T-helper 1 cell treated with Interleukin-12 subunit alpha and Interleukin-12 subunit beta and Interleukin-4 antibody, amounts not matched to agents 30 ng/mL and 1 ng/mL, for 36 hours (primary cell): ENCODE results near the gene MBP. TPM values are rescaled to one million over a fixed set of nuclear protein-coding genes. Genes with fewer than 3 reads are reported as not detected.

Experiments
- intact Hi-C: fragments of 100-400 bp; cut with micrococcal nuclease; formaldehyde crosslinking; loops from one replicate; pipeline ENCODE4 v1.15.1; 2024
- total RNA-seq: library from RNA; stranded (reverse); gene quantifications from 2 replicates; pipeline ENCODE4 v1.2.3, GENCODE V29; 2022

MBP gene
- total RNA-seq, 1 donor from 2014 or later: 92.0 TPM

DNA sequence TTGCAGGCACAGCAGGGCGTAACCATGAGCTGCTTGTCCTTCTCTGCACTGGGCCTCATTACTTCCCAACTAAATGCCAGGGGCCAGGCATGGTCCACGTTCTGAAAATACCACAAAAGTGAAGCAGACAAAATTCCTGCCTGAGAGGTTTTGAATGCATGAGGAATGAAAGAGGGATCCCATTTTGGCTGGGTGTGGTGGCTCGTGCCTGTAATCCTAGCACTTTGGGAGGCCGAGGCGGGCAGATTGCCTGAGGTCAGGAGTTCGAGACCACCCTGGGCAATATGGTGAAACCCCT lies 139.5 kb downstream of the MBP start:
- intact Hi-C loops: no loop called here

DNA sequence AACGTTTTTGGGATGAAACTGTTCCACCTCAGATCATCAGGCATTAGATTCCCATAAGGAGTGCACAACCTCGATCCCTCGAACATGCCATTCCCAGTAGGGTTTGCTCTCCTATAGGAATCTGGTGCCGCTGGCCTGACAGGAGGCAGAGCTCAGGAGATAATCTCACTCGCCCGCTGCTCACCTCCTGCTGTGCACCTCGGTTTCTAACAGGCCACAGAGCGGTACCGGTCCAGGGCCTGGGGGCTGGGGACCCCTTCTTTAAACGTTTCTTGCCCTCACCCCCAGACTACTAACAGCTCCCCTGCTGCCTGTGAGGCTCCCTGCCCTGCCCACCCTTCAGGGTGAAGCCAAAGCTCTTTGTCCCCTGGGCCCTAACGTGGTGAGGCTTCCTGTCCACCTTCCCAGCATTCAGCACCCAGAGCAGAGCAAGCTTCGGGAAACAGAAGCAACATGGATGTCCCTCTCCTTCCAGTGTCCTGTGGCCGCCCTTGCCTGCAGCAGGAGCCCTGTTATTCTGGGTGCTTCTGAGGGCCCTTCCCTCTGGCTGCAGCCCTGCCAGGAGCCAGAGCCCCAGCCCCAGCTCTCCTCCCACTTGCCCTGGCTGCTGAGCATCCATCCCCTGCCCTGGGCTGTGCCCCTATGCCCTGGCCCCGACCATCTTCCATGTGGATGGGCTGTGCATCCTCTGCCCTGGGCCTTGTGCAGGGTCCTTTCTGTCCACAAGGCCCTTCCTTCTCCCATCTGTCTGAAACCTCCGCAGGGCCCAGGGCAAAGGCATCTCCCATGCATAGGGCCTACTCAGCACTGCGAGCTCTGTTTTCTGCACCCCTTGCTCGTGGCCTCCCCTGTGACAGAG lies 140.1 kb downstream of the MBP start:
- intact Hi-C loops: no loop called here

DNA sequence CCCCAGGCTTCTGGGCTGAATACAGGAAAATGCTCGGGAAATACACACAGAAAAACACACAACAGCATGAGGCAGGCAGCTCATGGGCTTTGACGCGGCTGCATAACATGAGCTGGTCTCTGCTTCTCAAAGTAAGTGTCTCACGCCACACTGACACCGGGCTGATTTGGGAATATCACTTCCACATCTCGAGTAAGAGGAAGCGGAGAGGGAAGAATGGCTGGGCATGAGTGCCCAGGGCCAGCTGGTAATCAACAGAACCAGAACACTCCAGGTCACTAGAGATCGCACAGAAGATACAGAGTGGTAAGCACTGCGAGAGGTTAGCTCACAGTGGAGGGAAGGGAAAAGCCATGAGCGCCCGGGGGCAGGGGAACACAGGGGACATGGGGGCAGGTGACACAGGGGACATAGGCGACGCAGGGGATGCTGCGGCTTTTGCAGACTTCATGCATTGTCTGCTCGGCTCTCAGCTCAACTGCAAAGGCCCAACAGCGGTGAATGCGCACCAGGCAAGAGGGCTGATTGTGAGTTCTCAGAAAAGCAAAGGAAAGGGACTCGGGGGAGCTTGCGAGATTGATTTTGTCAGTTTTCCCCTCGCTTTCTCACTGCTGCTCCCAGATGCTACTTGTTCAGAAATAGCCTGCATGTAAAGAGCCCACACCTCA lies 141.4 kb downstream of the MBP start:
- intact Hi-C loops: loop anchor here (1.0 kb wide), 1 partner anchor 9 kb away; no protein-coding TSS in a partner anchor

DNA sequence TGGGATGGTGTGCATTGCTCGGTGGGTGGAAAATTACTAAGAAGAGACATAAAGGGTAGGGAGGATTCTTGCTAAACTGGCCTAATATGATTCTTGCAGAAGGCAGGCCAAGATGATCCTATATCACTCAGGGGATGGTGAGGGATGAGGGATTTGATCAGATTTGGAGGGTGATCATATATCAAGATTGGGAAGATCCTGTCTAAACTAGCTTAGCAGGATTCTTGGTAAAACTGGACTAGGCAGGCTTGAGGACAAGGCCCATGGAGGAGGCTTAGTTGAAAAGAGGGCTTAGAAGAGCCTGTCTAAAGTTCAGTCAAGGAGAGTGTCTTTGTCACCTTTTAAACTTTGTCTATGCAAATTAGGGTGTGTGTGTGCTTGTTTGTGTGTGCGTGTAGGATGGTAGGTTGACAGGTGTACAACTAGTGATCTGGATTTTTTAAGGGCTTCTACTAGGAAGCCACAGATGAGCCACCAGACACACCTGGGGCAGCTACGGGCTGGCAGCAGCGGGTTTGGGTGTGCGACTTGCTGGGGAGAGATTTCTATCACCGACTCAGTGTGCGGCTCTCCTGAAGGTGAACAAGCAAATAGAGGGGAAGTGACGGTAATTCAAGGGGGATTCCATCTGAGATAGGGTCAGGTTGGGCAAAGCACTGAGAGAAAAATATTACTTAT lies 142.1 kb downstream of the MBP start:
- intact Hi-C loops: loop anchor here (1.0 kb wide), 1 partner anchor 10 kb away; no protein-coding TSS in a partner anchor

DNA sequence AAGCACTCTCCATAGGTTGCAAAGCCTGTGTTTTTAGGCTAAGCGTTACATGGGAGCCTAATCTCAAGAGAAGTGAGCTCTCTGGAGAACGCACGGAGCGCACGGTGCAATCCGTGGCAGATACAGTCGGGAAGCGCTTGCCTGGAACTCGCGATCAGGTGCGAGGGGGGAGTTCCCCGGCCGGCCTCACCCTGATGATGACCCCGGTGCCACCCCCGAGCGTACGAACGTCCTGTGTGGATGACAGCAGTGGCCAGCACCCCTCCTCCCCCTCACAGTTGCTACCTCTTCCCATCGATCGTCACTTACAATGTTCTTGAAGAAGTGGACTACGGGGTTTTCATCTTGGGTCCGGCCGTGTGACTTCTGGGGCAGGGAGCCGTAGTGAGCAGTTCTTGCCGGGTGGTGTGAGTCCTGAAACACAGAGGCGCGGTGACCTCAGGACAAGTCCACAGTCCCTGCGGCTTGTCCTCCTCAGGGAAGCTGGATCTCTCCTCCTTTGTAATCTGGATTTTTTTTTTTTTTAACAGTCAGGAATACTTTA lies 142.9 kb downstream of the MBP start:
- intact Hi-C loops: no loop called here

DNA sequence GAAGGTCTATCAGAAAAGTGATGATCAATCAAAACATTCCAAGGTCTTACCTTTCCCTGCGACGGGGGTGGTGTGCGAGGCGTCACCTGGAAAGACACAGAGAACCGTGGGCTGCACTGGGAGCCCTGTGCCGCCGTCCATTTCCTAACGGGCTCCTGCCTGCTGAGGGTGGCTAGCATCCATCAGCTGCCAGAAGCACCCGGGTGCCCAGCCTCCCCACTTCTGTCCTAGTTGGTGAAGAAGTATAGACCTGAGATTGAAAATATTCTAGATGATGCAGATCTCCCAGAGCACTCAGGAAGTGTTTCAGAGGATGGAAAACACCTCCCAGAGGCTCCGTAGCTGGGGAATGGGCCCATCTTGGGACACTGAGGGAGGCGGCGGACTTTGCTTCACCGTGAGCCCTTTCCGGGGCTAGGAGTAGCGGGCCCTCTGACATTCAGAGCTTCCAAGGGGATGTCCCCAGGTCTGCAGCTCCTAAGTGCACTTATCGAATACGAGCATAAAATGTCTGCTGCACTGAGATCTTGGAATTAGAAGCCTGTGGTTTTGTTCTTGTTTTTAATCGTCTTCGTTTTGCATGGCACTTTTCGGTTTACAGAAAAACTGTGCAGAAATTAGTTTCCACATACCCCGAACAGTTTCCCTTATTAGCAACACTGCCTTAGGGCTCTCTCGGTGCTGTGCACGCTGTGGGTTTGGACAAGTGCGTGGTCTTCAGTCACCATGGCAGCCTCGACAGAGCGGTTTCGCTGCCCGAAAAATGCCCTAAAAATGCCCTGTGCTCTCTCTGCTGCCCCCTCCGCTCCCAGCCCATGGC lies 143.5 kb downstream of the MBP start:
- intact Hi-C loops: no loop called here

DNA sequence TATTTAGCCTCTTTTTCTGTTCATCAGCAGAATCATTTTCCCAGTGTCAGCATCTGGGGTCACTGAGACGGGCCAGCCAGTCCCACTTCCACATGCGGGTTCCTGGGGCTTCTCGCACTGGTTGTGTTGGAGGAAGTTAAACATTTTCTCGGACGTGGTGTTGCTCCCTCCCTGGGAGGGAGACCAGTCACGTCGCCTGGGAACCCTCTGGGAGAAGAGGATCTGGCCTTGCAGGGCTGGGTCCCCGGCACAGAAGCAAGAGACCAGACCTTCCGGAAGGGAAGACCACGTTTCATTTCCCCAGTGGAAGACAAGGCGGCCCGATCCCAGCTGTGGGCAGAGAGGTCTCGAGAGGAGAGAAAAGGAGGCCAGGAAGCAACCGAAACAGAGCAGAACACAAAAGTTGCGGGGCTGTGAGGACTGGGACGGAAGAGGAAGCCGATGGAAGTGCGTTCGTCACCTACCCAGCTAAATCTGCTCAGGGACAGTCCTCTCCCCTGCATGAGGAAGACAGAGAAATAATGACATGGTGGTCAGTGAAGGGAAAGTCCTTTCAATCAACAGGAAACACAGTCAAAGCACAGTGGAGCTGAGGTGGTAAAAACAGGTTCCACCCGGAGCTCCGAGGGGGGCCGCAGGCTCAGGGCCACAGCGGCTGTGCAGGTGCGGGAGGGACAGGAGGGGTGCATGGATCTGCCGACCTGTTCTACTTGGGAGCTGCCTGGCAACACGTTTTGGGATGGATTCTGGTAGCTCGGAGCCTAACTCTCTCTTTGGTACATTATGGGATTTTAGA lies 144.4 kb downstream of the MBP start:
- intact Hi-C loops: no loop called here

DNA sequence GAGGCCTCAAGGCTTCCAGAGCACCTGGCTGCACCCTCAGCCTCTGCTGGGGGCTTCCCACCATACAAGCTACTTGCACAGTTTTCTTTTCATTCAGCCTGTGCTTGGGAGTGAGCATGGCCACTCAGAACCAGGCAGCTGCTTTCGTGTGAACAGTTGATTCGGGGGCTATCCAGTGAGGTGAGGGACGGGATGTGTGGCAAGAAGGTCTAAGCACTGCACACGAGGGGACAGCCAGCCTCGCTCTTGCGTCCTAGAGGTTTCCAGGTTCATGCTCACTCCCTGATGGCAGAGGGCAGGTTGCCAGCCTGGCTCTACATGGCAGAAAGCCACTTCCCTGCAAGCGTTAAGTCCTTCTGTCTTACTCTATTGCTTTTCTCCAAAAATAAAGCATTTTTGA lies 146.2 kb downstream of the MBP start:
- intact Hi-C loops: no loop called here

DNA sequence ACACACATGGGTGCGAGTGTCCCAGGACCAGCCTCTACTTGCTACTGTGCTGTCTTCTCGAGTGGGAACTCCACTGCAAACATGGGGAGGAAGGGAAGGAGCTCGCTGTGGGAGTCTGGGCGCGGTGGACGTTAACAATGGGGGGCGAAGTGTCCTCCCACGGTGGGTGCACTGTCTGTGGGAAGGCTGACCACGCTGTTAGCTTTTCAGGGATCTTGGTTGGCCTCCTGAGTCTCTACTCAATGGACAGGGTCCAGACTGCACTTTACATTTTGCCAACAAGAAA lies 146.7 kb downstream of the MBP start:
- intact Hi-C loops: no loop called here

DNA sequence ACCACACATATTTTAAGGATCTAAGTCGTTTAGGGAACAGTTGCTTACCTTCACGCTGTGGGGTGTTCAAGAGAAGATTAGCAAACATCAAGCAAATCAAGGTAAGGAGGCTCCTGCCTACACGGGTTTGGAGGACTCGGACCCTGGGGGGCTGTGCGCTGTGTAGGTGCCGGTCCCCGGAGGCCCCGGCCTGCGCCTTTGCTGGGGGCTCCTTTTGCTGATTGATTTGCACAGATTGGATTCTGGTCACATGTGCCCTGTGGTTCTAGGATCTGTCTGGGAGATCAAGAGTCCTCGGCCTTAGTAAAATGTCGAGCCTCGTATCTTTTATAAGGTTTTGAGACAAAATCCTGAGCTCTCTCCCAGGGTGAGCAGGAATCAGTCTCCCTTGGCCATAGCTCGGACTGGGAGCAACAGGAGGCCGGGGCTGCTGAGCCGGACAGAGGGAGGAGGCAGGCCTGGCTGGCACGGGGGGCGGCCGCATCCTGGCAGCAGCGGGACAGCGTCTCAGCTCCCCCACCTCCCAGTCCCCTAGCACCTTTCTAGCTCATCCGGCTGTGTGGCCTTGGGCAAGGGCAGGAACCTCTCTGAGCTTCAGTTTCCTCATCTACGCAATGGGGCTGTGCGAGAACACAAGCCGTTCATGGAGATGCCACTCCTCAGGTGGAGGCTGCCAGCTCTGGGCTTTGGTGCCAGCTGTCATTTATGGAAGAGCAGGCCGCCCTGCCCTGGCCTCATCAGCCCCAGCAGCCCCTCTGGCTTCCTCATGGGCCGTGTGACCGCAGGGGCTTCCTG lies 147.2 kb downstream of the MBP start:
- intact Hi-C loops: no loop called here

DNA sequence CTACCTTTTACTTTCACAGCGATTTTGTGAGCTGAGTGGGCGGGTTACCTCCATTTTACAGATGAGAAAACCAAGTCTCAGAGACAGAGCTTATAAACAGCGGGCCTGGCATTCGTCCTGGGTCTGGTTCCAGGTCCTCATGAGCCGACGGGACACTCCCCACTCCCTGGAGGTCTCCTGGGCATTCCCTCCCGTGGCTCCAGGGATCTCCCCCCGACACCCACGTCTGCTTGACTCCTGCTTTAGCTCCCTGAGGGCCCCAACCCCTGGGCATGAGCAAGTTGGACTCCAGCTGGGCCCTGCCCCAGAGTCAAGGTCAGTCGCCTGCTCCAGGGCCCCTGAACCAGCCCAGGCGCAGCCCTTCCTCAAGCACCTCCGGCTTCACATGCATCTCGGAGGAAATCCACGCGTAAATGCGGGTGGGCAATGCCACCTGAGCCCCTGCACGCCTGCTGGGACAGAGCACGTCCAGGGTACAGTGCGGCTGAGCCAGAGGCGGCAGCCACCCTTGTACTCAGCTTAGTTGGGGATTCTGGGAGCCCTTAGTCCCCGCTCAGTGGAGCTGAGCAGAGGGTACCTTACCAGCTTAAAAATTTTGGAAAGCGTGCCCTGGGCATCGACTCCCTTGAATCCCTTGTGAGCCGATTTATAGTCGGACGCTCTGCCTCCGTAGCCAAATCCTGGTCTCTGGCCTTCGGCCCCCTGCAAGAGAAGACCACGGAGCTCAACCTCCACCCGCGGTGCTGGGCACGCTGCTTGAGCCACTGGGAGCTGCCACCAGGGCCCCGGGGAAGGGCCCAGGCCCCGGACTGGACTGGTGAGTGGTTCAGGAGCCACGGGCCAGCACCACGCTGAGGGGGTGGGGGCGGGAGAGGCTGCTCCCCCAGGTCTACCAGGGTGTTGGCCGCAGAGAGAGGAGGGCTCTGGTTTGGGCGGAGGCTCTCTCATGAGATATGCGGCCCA lies 148.1 kb downstream of the MBP start:
- intact Hi-C loops: loop anchor here (5.0 kb wide), 2 partner anchors 162 to 668 kb away; partner anchors contain the start of gene ZNF236

DNA sequence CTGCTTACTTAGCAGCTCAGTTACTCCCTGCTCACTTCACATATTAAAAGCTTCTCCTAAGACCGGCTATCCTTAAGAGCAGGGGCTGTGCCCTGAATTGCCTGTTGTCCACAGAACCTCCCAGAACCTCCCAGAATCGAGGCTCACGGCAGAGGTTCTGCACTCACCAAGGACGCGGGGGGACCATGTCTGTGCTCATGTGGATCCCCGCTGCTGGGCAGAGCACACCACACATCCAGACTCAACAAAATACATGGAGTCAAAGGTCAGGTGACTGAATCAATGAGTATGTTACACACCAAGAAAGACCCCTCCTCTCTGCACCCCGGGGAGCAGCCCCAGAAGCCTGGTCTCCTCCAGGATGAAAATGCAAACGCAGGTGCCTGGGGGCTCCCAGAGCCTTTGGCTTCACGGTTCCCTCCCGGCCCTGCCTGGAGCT lies 149.0 kb downstream of the MBP start:
- intact Hi-C loops: loop anchor here (1.0 to 5.0 kb wide), 10 partner anchors 19 to 669 kb away; partner anchors contain the start of gene ZNF236

DNA sequence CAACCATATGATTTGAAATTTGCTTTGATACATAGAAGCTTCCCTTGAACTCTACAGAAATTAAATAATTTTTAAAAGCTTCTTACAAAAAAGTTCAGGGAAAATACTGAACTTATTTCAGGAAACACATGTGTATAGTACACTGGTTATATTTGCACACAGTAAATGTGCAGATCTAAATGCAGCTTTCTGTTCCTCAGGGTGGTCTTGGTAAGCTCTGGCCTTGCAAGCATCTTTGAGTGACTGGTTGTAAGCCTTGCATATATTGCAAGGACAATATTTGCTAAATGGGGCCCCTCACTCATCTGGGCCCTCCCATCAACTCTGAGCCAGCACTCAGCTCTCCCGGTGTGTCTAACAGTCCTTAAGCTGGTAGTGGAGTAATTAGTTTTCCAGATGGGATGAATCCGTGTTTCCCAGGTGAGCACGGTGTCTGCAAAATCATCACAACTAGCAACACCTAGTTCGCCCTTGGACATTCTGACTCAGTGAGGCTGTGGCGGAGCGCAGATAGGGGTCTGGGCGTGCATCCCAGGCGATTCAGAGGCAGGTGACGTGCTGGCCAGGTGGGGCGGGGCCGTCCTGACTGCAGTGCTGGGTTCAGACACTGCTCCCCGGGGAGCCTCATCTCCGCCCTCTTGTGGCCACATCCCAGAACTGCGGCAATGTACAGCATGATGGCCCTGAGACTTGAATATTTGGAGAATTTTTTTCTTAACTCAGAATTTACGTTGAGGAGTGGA lies 149.6 kb downstream of the MBP start:
- intact Hi-C loops: loop anchor here (1.0 to 5.0 kb wide), 10 partner anchors 19 to 669 kb away; partner anchors contain the start of gene ZNF236

DNA sequence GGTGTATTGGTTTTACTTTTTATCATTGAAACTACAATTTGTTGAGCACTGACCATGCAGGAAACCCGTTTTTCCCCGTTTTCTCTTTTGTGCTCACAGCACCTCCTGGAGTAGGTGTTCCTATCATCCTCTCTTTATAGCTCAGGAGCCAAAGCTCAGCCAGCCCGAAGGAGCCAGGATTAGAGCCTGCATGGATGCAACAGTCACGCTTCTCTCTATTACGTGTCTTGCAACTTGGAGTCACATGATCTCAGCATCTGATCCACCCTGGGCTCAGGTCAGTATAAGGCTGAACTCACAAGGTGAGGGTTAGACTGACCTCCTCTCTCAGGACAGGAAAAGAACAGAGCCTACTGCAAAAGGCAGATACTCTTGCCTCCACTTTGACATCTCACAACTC lies 150.5 kb downstream of the MBP start:
- intact Hi-C loops: loop anchor here (2.0 to 5.0 kb wide), 3 partner anchors 51 to 670 kb away; partner anchors contain the start of gene ZNF236

DNA sequence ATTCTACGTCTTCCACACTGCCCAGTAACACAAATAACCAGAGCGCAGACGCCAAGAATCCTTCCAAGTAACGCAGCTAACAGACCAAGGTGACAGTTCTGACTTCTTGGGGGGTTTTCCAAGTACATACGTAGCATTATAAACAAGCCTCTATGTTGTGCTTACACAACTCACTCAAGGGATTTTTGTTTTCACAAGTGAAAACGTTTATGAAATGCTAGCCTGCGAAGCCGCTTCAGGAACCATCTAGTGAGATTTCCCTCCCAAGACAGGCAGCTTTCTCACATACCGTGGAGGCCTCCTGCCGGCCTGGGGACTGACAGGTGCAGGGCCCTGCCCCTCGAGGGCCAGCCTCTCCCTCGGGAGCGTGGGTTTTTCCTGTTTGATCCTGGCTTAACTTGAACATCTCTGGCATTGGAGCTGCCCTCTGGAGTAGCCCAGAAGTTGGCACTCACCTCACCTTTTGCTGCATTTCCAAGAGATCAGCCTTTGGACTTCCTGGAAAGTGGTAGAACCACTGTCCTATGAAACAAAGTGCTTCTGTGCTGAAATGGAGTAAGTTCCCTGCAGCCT lies 151.1 kb downstream of the MBP start:
- intact Hi-C loops: loop anchor here (5.0 kb wide), 2 partner anchors 159 to 671 kb away; partner anchors contain the start of gene ZNF236

DNA sequence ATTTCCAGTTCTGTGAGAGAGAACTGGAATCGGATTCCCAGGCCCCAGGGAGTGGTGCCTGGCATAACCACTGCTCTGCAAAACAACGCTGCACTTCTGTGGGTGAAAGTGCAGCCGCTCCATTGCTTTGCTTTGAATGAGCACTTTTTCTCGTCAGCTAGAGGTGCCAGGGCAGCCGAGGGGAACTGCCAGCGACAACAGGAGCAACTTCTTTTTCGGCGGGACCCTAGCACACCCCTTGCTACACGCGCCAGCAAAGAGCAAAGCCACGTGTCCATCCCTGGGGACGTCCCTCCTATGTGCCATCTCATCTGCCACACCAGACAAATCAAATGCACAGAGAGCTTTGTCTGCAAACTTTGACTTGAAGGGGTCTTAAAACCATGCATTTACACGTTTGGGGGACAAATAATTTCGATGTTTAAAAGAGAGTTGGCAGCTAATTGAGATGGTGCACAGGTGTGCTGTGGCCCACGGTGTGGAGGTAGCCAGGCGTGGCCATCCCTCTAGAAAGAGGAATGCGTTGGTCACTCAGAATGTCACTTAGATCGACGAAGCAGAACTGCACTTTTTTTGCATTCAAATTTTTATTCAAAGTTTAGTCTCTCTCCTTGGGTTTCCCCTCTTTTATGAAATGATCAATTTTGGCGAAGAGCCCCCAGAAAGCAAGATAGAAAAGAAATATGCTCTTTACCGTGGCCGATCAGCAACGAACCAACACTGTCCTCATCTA lies 151.8 kb downstream of the MBP start:
- intact Hi-C loops: loop anchor here (5.0 kb wide), 2 partner anchors 159 to 671 kb away; partner anchors contain the start of gene ZNF236
